K562 (cell line): ENCODE results near the gene PLK1. TPM values are rescaled to one million over a fixed set of nuclear protein-coding genes. Genes with fewer than 3 reads are reported as not detected.

ENCODE experiments used
- BRD9 ChIP-seq: fragments of 450-650 bp; IDR thresholded peaks from 2 replicates; pipeline ENCODE4 v1.6.1; 2018; ENCODE audit warnings: low read depth; ENCODE audit not compliant: partially characterized antibody
- C11orf30 ChIP-seq: fragments of 450-650 bp; IDR thresholded peaks from 2 replicates; pipeline ENCODE4 v1.6.1; 2016; ENCODE audit warnings: low read depth, mild to moderate bottlenecking
- CAMTA2 ChIP-seq: fragments of 250-450 bp; sonication (Bioruptor Pico); conservative IDR thresholded peaks from 2 replicates; pipeline ENCODE4 v1.5.1; 2022
- CBX1 ChIP-seq: sonication (generic); IDR thresholded peaks from 2 replicates; pipeline ENCODE4 v1.6.1; 2016; ENCODE audit warnings: antibody characterized with exemption, low read depth, mild to moderate bottlenecking
- DPF2 ChIP-seq: fragments of 450-650 bp; IDR thresholded peaks from 2 replicates; pipeline ENCODE4 v1.6.1; 2016
- FOXA3 ChIP-seq, 2 experiments: fragments of 450-650 bp in 1 of 2; sonication (generic) in 1 of 2; formaldehyde crosslinking; IDR thresholded peaks in 1 of 2; conservative IDR thresholded peaks in 1 of 2; 2 replicates each; pipeline versions ENCODE4 v1.4.0 to v1.8.0; 2020 to 2022; ENCODE audit warnings: mild to moderate bottlenecking in 2 of 2, missing genetic modification reagents in 1 of 2
- GTF3C2 ChIP-seq: IDR thresholded peaks from 3 replicates; pipeline ENCODE4 v1.6.1; 2011; ENCODE audit warnings: borderline replicate concordance, mild to moderate bottlenecking, moderate library complexity; ENCODE audit not compliant: insufficient read length; ENCODE audit errors: extremely low read depth
- HBP1 ChIP-seq: fragments of 450-650 bp; formaldehyde crosslinking; IDR thresholded peaks from 2 replicates; pipeline ENCODE4 v1.4.0; 2022; ENCODE audit warnings: missing genetic modification characterization
- HDAC1 ChIP-seq, 2 experiments: fragments of 450-650 bp; IDR thresholded peaks; 2 replicates each; pipeline ENCODE4 v1.6.1; 2016 to 2017; ENCODE audit warnings: inconsistent platforms in 1 of 2, mild to moderate bottlenecking in 1 of 2, moderate library complexity in 1 of 2
- KAT7 ChIP-seq: sonication (generic); formaldehyde crosslinking; IDR thresholded peaks from 2 replicates; pipeline ENCODE4 v1.8.0; 2022; ENCODE audit warnings: missing genetic modification reagents, mild to moderate bottlenecking, borderline replicate concordance
- KAT8 ChIP-seq: fragments of 450-650 bp; IDR thresholded peaks from 2 replicates; pipeline ENCODE4 v1.6.1; 2016; ENCODE audit warnings: low read depth, mild to moderate bottlenecking
- KLF16 ChIP-seq: IDR thresholded peaks from 2 replicates; pipeline ENCODE4 v1.6.1; 2016; ENCODE audit warnings: antibody characterized with exemption
- MAFK ChIP-seq: IDR thresholded peaks from 2 replicates; pipeline ENCODE4 v1.6.1; 2011; ENCODE audit warnings: low read length, improper control_type of control experiment
- MCM2 ChIP-seq: fragments of 450-650 bp; IDR thresholded peaks from 2 replicates; pipeline ENCODE4 v1.6.1; 2017; ENCODE audit warnings: low read depth, mild to moderate bottlenecking
- MCM5 ChIP-seq: fragments of 450-650 bp; IDR thresholded peaks from 2 replicates; pipeline ENCODE4 v1.6.1; 2016; ENCODE audit warnings: low read depth
- MEIS2 ChIP-seq: fragments of 450-650 bp; IDR thresholded peaks from 2 replicates; pipeline ENCODE4 v1.6.1; 2014; ENCODE audit warnings: mild to moderate bottlenecking; ENCODE audit not compliant: partially characterized antibody
- MYNN ChIP-seq, 2 experiments: sonication (generic); formaldehyde crosslinking in 1 of 2; IDR thresholded peaks; 2 replicates each; pipeline versions ENCODE4 v1.5.0 to v1.6.1; 2016 to 2020; ENCODE audit warnings: antibody characterized with exemption in 1 of 2, missing genetic modification reagents in 1 of 2
- NCOA4 ChIP-seq: fragments of 450-650 bp; IDR thresholded peaks from 2 replicates; pipeline ENCODE4 v1.6.1; 2018; ENCODE audit warnings: mild to moderate bottlenecking; ENCODE audit not compliant: partially characterized antibody
- NFATC3 ChIP-seq: fragments of 450-650 bp; IDR thresholded peaks from 2 replicates; pipeline ENCODE4 v1.6.1; 2017; ENCODE audit warnings: mild to moderate bottlenecking
- NFIX ChIP-seq: fragments of 250-450 bp; sonication (Bioruptor Pico); IDR thresholded peaks from 2 replicates; pipeline ENCODE4 v1.4.0; 2020; ENCODE audit warnings: low read depth, mild to moderate bottlenecking, moderate library complexity
- PML ChIP-seq: IDR thresholded peaks from 2 replicates; pipeline ENCODE4 v1.6.1; 2012; ENCODE audit warnings: low read length, inconsistent platforms
- RBBP5 ChIP-seq: fragments of 200-600 bp; sonication (generic); IDR thresholded peaks from 2 replicates; pipeline ENCODE4 v1.6.1; 2012; ENCODE audit warnings: borderline replicate concordance, mild to moderate bottlenecking, low read length, control low read depth, inconsistent platforms; ENCODE audit not compliant: insufficient read depth, poor library complexity, severe bottlenecking
- SMARCA4 ChIP-seq: fragments of 450-650 bp; IDR thresholded peaks from 2 replicates; pipeline ENCODE4 v1.6.1; 2016
- SUPT5H ChIP-seq: fragments of 450-650 bp; IDR thresholded peaks from 2 replicates; pipeline ENCODE4 v1.6.1; 2016
- YBX1 ChIP-seq: fragments of 450-650 bp; IDR thresholded peaks from 2 replicates; pipeline ENCODE4 v1.7.1; 2016; ENCODE audit warnings: mild to moderate bottlenecking
- ZBTB8A ChIP-seq: fragments of 450-650 bp; IDR thresholded peaks from 2 replicates; pipeline ENCODE4 v1.6.1; 2018; ENCODE audit warnings: mild to moderate bottlenecking, moderate library complexity; ENCODE audit not compliant: partially characterized antibody
- ZNF780A ChIP-seq: fragments of 250-450 bp; sonication (Bioruptor Pico); IDR thresholded peaks from 2 replicates; pipeline ENCODE4 v1.5.0; 2021; ENCODE audit warnings: mild to moderate bottlenecking
- ZNF830 ChIP-seq: fragments of 250-450 bp; sonication (Bioruptor Pico); IDR thresholded peaks from 2 replicates; pipeline ENCODE4 v1.5.0; 2021; ENCODE audit warnings: mild to moderate bottlenecking
- polyA plus RNA-seq, 8 experiments: library from polyadenylated mRNA; depleted of rRNA in 4 of 8; stranded (reverse) in 5 of 8; unstranded in 3 of 8; fragments of >200 nt; fragmentation: Nextera tagmentation in 2 of 8; fragmentation: Illumina TruSeq in 1 of 8; extraction: Ambion mirVana in 2 of 8; extraction: Trizol in 1 of 8; gene quantifications; 2 replicates each; pipeline versions ENCODE4 v1.2.1 to v1.2.3, GENCODE V29; 2011 to 2014; ENCODE audit warnings: inconsistent platforms in 1 of 8, missing spikeins in 1 of 8
- total RNA-seq, 7 experiments: library from RNA; depleted of rRNA in 6 of 7; stranded (reverse); fragments of >200 nt in 6 of 7; fragmentation: Illumina TruSeq in 2 of 7; extraction: Trizol in 2 of 7; gene quantifications; 2 replicates each; pipeline versions ENCODE4 v1.2.1 to v1.2.3, GENCODE V29; 2011 to 2021; ENCODE audit warnings: low replicate concordance in 1 of 7

The PLK1 gene
- total and polyA plus RNA-seq, 9 of the 15 experiments (the other 6 are each of a cell fraction or from before 2014, with no cell fraction given) = 13.6 to 212 (median 45.5) TPM

- TF ChIP-seq HBP1 (CRISPR knock-in tag) (no peak), MCM2 (no peak), ZNF780A (no peak), NCOA4 (no peak), DPF2 (peak; percentile 88), HDAC1 (IDR thresholded peaks at IDR 0.05) (peak in 1 of 2 experiments; percentile 68; a peak in 1 of 4 replicates), CBX1 (no peak), SMARCA4 (peak; percentile 76), KLF16 (no peak), MCM5 (no peak), NFIX (no peak), MEIS2 (no peak), BRD9 (no peak), SUPT5H (peak; percentile 61; the same call in 1 of the 2 replicates), ZBTB8A (no peak), PML (no peak), FOXA3 (CRISPR knock-in tag; conservative IDR thresholded peaks at IDR 0.05 in 1 of 2, IDR thresholded peaks at IDR 0.05 in 1 of 2) (0 out of 4 replicates have a peak, but pooled peaks of 1 of the 2 experiments have one; percentile 27), KAT7 (0 out of 2 replicates have a peak, but pooled peaks have one; percentile 77), ZNF830 (CRISPR knock-in tag) (no peak), MYNN (IDR thresholded peaks at IDR 0.05) (0 out of 2 replicates have a peak, but pooled peaks have one; percentile 30), MYNN (CRISPR knock-in tag; IDR thresholded peaks at IDR 0.05) (no peak), YBX1 (no peak), GTF3C2 (no peak), MAFK (no peak), RBBP5 (peak; percentile 10), KAT8 (no peak), C11orf30 (peak; percentile 40; the same call in 1 of the 2 replicates), CAMTA2 (no peak), NFATC3 (no peak)
Observed at GRCh38 chr16:23679274-23679985, 741 bp downstream of the PLK1 start (continued).
